ENCODE data around the gene CCDC124. TPM values are rescaled to one million over a fixed set of nuclear protein-coding genes. Genes with fewer than 3 reads are reported as not detected.
A peak's percentile ranks its signal among the peaks of the same experiment; 100 is the strongest.

Gene CCDC124
- total and polyA plus RNA-seq, 2 of the 4 experiments (the other 2 are of a cell fraction) = 30.1 to 112 TPM

- Histone ChIP-seq H2BK15ac (ENCODE audit: low read depth, low read length) (no peak overlapping the region), H3K79me1 (ENCODE audit: low read depth in 1 of 2, low read length in 2 of 2) (peaks cover 0 to 28% of the 10 kb centered on the region in 2 experiments; a peak in 3 of 4 replicates), H3K56ac (ENCODE audit: extremely low read depth, insufficient read depth, low read length) (peak overlapping the region; percentile 53; the same call in 1 of the 2 replicates), H3K9me1 (ENCODE audit: insufficient read depth, low read length) (peaks cover 3% of the 10 kb centered on the region), H3K18ac (ENCODE audit: low read depth, low read length) (no peak overlapping the region), H2BK5ac (ENCODE audit: low read depth, low read length, poor library complexity, severe bottlenecking) (no peak overlapping the region), H3K27ac (ENCODE audit: insufficient read depth, low read length) (peak overlapping the region; percentile 57; the same call in 1 of the 2 replicates), H4K91ac (ENCODE audit: insufficient read depth, low read depth, low read length) (0 out of 2 replicates have a peak overlapping the region, but pooled peaks have one; percentile 27), H3K4me2 (ENCODE audit: low read depth, low read length) (peak overlapping the region; percentile 89), H2AFZ (replicated peaks; ENCODE audit: low read length, poor library complexity) (peak overlapping the region; percentile 100), H3K9ac (ENCODE audit: low read depth, low read length) (peak overlapping the region; percentile 87), H3K36me3 (ENCODE audit: control insufficient read depth, insufficient read depth, low read length) (peaks cover 4% of the 10 kb centered on the region; the same call in 1 of the 2 replicates), H4K5ac (ENCODE audit: low read depth, low read length) (no peak overlapping the region; the same call in 1 of the 2 replicates), H3K4me1 (ENCODE audit: control insufficient read depth, insufficient read depth, low read length) (peaks cover 3% of the 10 kb centered on the region; the same call in 1 of the 2 replicates), H2AK5ac (ENCODE audit: low read depth, low read length) (peak overlapping the region; percentile 60), H2BK20ac (ENCODE audit: low read depth, low read length) (no peak overlapping the region), H2AK9ac (replicated peaks; ENCODE audit: low read depth, low read length, poor library complexity) (peak overlapping the region; percentile 96), H3K4ac (ENCODE audit: low read depth, low read length) (peak overlapping the region; percentile 61), H2BK120ac (ENCODE audit: low read depth, low read length) (no peak overlapping the region), H3K27me3 (ENCODE audit: control insufficient read depth, insufficient read depth, low read length) (peaks cover 2% of the 10 kb centered on the region; the same call in 1 of the 2 replicates), H3K14ac (replicated peaks; ENCODE audit: low read depth, low read length) (peak overlapping the region; percentile 84), H3K9me3 (ENCODE audit: control insufficient read depth, insufficient read depth, low read length) (no peaks in the 10 kb centered on the region), H4K8ac (ENCODE audit: low read depth in 2 of 2, low read length in 2 of 2) (peak overlapping the region; percentile 84 to 92), H3K23ac (ENCODE audit: low read depth, low read length) (peak overlapping the region; percentile 67; the same call in 1 of the 2 replicates), H3K4me3 (ENCODE audit: insufficient read depth, low read depth, low read length) (peak overlapping the region; percentile 70), H4K20me1 (ENCODE audit: insufficient read depth, low read length) (peaks cover 11% of the 10 kb centered on the region; the same call in 1 of the 2 replicates)
- ATAC-seq (ENCODE audit: low read depth) (no peak), DNase-seq (peak; percentile 42)
- POLR2A ChIA-PET (ENCODE audit: unreplicated experiment) = interaction anchor here (1.4 kb wide), 1 partner anchor 74 kb away, joined by 12 read pairs; the partner anchor contains the start of gene RPL18A
- CTCF ChIA-PET = interaction anchor here (0.6 to 3.0 kb wide), 6 partner anchors 22 to 205 kb away, joined by 3 to 33 read pairs (median 4); partner anchors contain the start of genes ARRDC2, RPL18A and SLC5A5
- 30% methylated on average over 9 of the region's 19 CpGs; no CpG with 5 or more reads in 1 of the 2 experiments for WGBS, 2 experiments (ENCODE audit: extremely low coverage in 2 of 2, insufficient read length in 1 of 2)
- dilution Hi-C loops (cut with HindIII; ENCODE audit: low sequenced_read_pairs, unreplicated experiment) (no loop called here), in situ Hi-C loops (cut with MboI; ENCODE audit: low sequenced_read_pairs) (loop anchor here (25.0 kb wide), 1 partner anchor 129 kb away; no protein-coding TSS in a partner anchor), intact Hi-C loops (cut with micrococcal nuclease) (no loop called here)
- TSS peak; percentile 50 for BruUV-seq (replicated peaks)
- no peak for TF ChIP-seq NFE2L2 (IDR thresholded peaks at IDR 0.05; ENCODE audit: low read depth, low read length)
- TF ChIP-seq ELK1 (IDR thresholded peaks at IDR 0.05; ENCODE audit: borderline replicate concordance, low read depth, low read length) = no peak
- TF ChIP-seq CTCF (conservative IDR thresholded peaks at IDR 0.05; ENCODE audit: low read depth, low read length) = no peak
- no peak for TF ChIP-seq CEBPB (IDR thresholded peaks at IDR 0.05; ENCODE audit: low read depth, low read length)
- no peak for TF ChIP-seq RAD21 (IDR thresholded peaks at IDR 0.05; ENCODE audit: low read length)
These were observed 757 bp downstream of the CCDC124 start for GRCh38 chr19:17933414-17934129.

Measured in IMR-90 (cell line).